Medulla oblongata (tissue), 1 donor: Measurements from ENCODE around the gene MYMX.
"Not testable (repeated sequence)": the region's sequence is repeated elsewhere in the genome, so short reads cannot be mapped to it uniquely, and the experiment has no call there.

Experiments used
- DNase-seq: peaks from one replicate; pipeline ENCODE4 v3.0.0-alpha.2; 2015; ENCODE audit errors: extremely low spot score

The MYMX gene

GRCh38 chr6:44186635-44187025 lies 30.1 kb upstream of the MYMX start:
- DNase-seq = no peak

GRCh38 chr6:44188819-44189218 lies 27.9 kb upstream of the MYMX start:
- DNase-seq = no peak

- no peak for DNase-seq
These were observed 27.5 kb upstream of the MYMX start for GRCh38 chr6:44189257-44189656.

GRCh38 chr6:44190715-44191114 lies 26.0 kb upstream of the MYMX start:
- no peak for DNase-seq

GRCh38 chr6:44192428-44193041 lies 24.2 kb upstream of the MYMX start:
- no peak for DNase-seq

- DNase-seq = no peak
These were observed 23.3 kb upstream of the MYMX start for GRCh38 chr6:44193307-44193910.

- DNase-seq = no peak
These were observed 22.4 kb upstream of the MYMX start for GRCh38 chr6:44194326-44194725.

GRCh38 chr6:44196351-44196750 lies 20.4 kb upstream of the MYMX start:
- DNase-seq = not testable (repeated sequence)

GRCh38 chr6:44198684-44199083 lies 18.0 kb upstream of the MYMX start:
- no peak for DNase-seq

GRCh38 chr6:44199883-44200282 lies 16.8 kb upstream of the MYMX start:
- DNase-seq = no peak

- no peak for DNase-seq
These were observed 15.5 kb upstream of the MYMX start for GRCh38 chr6:44201200-44201599.

GRCh38 chr6:44201638-44202303 lies 15.0 kb upstream of the MYMX start:
- DNase-seq = no peak

- DNase-seq = no peak
These were observed 14.3 kb upstream of the MYMX start for GRCh38 chr6:44202332-44202971.

- no peak for DNase-seq
These were observed 13.6 kb upstream of the MYMX start for GRCh38 chr6:44202972-44203750.

GRCh38 chr6:44203955-44204354 lies 12.8 kb upstream of the MYMX start:
- DNase-seq = no peak

- no peak for DNase-seq
These were observed 8.8 kb upstream of the MYMX start for GRCh38 chr6:44207966-44208365.

GRCh38 chr6:44211284-44211683 lies 5.4 kb upstream of the MYMX start:
- no peak for DNase-seq

GRCh38 chr6:44214307-44214706 lies 2.4 kb upstream of the MYMX start:
- DNase-seq = no peak

- peak; percentile 63 for DNase-seq
These were observed 812 bp downstream of the MYMX start for GRCh38 chr6:44217332-44218143.

GRCh38 chr6:44219053-44219814 lies 2.5 kb downstream of the MYMX start:
- peak; percentile 82 for DNase-seq
